ENCODE results near the gene SNX5. TPM values are rescaled to one million over a fixed set of nuclear protein-coding genes. Genes with fewer than 3 reads are reported as not detected.

SNX5 gene
- total RNA-seq, 1 experiment from 2014 or later: 181 TPM

DNA sequence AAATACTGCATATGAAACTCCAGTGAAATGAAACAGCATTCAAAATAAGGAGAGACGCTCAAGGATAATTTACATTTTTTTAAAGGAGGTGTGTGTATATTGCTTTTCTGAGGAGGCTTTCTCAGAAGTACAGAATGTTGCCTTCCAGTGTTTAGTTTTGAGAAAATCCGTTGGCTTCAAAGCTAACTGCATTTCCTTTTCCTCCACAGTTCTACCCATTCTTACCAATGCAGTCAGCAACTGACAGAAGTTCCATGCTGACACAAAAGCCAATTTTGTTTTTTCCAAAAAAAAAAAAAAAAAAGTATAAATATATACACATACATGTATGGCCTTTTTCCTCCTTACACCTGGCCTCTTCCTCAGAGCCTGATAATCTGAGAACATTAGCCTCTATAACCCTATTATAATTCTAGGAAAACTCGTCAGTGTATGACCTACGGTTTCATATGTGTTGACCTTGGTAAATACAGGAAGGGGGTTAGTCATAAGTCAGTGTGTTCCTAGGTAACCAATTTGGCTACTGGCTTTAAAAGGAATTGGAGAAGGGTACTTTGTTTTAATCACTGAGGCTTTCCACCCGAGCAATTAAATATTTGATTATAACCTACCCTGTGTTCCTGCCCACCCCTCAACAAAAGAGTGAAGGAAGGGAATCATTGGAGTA, 24.4 kb upstream of the SNX5 start:
- no peak for DNase-seq (ENCODE audit: low spot score)

DNA sequence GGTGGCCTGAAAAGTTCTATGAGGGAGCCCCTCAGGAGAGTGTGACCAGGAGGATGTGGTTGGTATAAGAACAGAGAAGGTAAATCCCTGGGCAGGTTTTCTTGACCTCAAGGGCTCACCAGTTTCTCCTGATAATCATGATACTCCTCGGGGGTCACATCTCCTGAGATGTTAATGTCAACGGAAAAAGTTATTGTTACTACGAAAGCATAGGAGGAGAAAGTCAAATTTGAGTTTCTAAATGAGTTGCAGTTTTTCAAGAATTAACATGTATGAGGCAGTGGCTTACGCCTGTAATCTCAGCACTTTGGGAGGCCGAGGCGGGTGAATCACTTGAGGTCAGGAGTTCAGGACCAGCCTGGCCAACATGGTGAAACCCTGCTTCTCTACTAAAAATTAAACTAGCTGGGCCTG, 23.6 kb upstream of the SNX5 start:
- no peak for DNase-seq (ENCODE audit: low spot score)

DNA sequence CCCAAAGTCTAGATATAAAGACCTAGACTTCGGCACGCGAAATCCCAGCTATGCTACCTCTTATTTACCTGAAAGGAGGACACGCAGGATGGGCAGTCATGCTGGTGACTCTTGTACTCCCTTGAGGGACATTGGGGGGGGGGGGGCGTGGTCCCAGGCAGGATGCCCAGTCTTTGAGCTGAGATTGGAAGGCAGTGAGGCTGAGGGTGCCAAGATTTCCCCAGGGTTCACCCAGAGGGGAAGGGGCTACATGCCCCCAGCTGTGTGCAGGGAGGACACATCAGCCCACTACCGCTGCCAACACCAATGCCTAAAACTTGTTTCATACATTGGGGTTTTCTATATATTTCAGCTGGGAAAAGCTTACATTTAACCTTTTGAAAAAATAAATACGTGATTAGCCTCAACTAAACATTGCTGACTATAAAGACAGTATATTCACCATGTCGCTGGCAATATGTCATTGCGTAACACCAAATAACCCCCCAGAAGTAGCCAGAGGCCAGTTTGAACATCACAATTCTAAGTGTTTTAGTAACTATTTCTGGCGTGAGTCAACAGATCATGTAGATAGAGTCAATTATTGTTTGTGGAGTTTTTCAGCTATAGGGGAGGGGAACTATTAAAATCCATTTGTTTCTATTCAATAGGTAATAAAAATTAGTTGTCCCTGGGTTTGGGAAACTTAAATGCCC, 21.8 kb upstream of the SNX5 start:
- DNase-seq (ENCODE audit: low spot score): no peak

GRCh38 chr20:17987988-17988387, 19.4 kb upstream of the SNX5 start:
- DNase-seq (ENCODE audit: low spot score): no peak

- no peak for DNase-seq (ENCODE audit: low spot score)
Observed at GRCh38 chr20:17985388-17986018, 16.9 kb upstream of the SNX5 start.

GRCh38 chr20:17976305-17976704, 7.7 kb upstream of the SNX5 start:
- no peak for DNase-seq (ENCODE audit: low spot score)

- DNase-seq (ENCODE audit: low spot score): no peak
Observed at GRCh38 chr20:17972121-17972520, 3.5 kb upstream of the SNX5 start.

DNA sequence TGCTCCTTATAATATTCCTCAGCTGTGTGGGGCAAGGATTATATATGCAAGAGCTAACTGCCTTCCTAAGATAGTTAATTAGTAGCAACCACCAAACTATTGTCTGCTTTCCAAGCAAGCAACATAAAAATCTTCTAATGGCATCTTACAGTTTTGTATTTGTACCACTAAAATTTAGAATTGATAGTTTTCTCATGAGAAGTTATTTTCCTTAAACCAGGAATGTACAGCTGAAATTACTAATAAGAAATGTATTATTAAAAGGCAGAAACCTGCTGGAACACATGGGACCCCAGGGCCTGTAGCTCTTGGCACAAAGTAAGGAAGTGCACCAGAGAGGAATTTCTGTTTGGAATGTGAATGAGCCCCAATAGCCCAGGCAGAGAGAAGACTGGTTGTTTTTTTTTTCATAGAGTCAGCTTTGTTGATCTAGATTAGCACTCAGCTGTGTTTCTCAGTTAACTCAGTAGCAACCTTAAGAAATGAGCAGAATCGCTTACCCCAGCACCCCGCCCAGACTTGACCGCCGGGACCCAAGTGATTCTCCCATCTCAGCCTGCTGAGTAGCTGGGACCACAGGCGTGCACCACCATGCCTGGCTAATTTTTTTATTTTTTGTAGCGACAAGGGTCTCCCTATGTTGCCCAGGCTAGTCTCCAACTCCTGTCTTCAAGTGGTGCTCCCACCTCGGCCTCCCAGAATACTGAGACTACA, 2.9 kb upstream of the SNX5 start:
- DNase-seq (ENCODE audit: low spot score): no peak

DNA sequence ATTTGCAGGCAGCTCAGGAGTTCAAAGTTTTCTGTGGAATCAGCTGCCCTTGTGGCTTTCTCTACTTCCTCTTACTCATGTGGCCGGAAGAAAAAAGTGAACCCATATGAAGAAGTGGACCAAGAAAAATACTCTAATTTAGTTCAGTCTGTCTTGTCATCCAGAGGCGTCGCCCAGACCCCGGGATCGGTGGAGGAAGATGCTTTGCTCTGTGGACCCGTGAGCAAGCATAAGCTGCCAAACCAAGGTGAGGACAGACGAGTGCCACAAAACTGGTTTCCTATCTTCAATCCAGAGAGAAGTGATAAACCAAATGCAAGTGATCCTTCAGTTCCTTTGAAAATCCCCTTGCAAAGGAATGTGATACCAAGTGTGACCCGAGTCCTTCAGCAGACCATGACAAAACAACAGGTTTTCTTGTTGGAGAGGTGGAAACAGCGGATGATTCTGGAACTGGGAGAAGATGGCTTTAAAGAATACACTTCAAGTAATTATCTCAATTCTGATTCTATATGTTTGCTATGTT, 1.4 kb upstream of the SNX5 start:
- peak; percentile 63 for DNase-seq (ENCODE audit: low spot score)

DNA sequence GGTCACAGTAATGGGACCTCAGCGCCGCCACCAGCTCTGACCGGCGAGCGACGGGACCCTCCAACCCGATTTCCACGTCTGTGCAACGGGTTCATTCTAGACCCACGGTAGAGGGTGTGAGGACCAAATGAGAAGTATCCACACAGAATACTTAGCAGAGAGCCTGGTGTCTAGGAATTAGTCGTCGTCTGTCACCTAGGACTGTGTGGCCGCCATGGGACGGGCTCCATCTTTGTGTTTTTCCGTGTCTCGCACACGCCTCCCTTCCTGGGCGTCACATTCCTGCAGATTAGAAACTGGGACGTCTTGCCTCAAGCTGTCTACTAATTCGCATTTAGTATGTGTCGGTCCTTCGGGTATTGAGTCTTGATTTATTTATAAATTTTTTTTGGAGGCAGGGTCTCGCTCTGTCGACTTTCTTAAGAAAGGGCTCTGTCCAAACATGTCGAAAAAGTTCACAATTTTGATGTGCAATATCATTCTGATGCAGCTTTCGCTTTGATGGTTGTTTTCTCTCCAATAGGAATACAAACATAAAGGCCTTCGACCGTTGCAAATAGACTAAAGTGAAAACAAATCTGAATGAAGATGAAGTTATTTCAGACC, 787 bp upstream of the SNX5 start:
- DNase-seq (ENCODE audit: low spot score): peak; percentile 64

DNA sequence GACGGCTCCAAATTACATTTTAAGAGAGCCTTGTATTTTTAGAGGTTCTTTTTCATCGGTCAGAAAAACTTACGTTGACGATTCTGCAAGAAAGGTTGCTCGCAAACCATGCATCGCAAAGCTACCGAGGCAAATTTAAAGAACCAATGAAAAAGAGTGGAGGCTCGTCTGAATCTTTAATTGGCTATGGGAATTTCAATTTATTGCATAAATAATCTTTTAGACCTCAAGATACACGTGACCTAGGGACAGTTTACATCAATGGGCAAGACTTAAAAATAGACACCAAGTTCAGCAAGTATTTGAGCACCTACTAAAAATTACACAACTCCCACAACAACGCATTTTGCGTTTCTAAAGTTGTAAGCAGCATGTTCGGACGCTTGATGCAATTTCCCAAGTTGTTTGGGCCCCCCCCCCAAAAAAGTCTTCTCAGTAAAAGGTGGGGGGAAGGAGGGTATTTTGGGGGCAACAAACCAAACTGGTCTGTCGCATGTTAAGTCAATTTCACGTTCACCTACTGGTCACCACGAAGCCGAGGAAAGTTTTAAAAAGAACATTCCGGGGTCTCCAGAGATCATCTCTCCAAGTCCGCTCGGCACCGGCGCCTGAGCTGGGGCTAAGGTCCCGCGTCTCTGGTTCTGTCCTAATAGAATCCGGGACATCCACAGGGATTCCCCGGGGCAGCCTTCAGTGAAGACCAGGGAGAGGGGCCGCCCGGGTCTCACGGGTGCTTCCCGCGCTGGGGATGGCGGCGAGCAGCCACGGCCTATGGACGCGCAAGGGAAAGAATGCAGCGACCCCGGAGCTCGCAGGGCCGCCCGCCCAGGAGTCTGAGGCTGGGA, 851 bp downstream of the SNX5 start:
- peak; percentile 44 for DNase-seq (ENCODE audit: low spot score)

DNA sequence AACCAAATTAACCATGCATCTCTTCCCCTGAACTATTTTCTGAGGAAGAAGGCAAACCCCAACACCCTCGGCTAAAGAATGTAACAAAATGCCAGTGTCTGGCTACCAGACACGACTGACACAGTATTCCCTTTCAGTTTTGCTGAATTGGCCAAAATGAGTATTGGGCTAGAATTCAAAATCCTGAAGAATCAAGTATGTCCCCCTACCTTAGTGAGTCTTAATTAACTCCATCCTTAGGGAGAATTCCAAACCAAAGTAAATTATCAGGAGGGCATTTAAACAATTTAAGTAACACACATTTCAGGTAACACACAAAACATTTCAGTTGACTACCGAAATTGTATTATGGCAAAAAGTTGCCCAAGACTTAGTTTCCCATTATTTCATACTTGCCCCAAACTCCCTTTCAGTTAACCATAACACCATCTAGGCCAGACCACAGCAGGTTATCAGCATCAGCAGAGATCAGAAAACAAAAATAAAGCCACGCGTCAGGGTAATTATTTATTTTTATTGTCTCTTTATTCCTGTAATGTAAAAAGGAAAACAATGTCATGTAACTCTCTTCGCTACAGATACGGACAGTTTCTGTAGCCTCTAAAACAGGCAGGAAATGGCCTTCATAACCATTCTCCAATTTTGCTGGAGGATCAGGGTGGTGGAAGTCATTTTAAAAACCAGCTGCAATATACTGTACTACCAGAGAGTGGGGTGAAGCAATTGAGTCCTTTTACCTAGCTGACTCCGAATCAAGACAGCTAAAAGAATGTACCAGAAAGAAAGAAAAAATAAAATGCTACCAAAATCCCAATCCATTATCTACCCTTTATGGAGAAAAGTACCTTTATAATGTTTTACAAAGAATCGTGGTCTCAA, 1.9 kb downstream of the SNX5 start:
- peak; percentile 58 for DNase-seq (ENCODE audit: low spot score)

- no peak for DNase-seq (ENCODE audit: low spot score)
Observed at GRCh38 chr20:17965042-17965697, 3.4 kb downstream of the SNX5 start.

- no peak for DNase-seq (ENCODE audit: low spot score)
Observed at GRCh38 chr20:17964632-17965031, 4.0 kb downstream of the SNX5 start.

GRCh38 chr20:17964073-17964472, 4.5 kb downstream of the SNX5 start:
- DNase-seq (ENCODE audit: low spot score): no peak

DNA sequence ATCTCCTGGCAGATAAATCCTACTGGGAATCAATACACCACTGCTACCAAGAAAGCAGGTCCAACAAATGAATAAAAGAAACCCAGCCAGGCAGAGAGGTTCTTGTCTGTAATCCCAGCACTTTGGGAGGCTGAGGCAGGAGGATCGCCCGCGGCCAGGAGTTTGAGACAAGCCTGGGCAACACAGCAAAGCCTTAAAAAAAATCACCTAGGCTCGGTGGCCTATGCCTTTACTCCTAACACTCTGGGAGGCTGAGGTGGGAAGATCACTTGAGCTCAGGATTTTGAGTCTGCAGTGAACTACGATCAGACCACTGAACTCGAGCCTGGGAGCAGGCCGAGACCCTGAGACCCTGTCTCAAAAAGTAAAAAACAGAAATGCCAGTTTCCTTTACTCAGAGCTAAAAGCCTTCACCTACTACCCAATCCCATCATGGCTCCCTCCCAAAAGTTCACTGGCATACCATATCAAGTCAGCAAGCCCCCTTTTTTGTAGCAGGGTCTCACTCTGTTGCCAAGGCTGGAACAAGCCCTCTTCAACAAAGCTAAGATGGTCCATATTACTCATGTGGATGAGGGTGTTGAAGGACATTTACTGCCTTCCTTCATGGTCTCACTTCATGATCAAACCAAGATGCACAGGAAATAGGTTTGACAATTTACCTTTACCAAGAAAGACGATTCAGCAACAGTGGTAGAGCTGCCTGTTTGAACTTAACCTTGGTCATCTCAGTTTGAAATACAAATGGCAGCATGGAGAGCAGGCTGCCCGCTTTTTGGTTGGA, 5.3 kb downstream of the SNX5 start:
- DNase-seq (ENCODE audit: low spot score): no peak

GRCh38 chr20:17961587-17961940, 7.0 kb downstream of the SNX5 start:
- DNase-seq (ENCODE audit: low spot score): no peak

GRCh38 chr20:17960927-17961586, 7.5 kb downstream of the SNX5 start:
- no peak for DNase-seq (ENCODE audit: low spot score)
